Smooth muscle cell (in vitro differentiated cells): ENCODE measurements around the gene POMP. TPM values are rescaled to one million over a fixed set of nuclear protein-coding genes. Genes with fewer than 3 reads are reported as not detected.

Experiments
- DNase-seq: peaks from one replicate; lab custom pipeline; 2025; ENCODE audit not compliant: unreplicated experiment; lab: John Stamatoyannopoulos, UW
- H2AFZ ChIP-seq: fragments of 200-600 bp; sonication (generic); 2 replicates; pipeline ENCODE4 v1.6.0; 2016; ENCODE audit warnings: antibody characterized with exemption, low read depth, mild to moderate bottlenecking
- H3F3A ChIP-seq: fragments of 200-600 bp; sonication (generic); 2 replicates; pipeline ENCODE4 v1.6.0; 2017; ENCODE audit warnings: antibody characterized with exemption, low read depth
- H3K27ac ChIP-seq: fragments of 200-600 bp; sonication (generic); 2 replicates; pipeline ENCODE4 v1.5.1; 2016; ENCODE audit warnings: low read depth, mild to moderate bottlenecking
- H3K27me3 ChIP-seq: fragments of 200-600 bp; sonication (generic); 2 replicates; pipeline ENCODE4 v1.6.1; 2016; ENCODE audit warnings: low read depth, mild to moderate bottlenecking
- H3K36me3 ChIP-seq: fragments of 200-600 bp; sonication (generic); 2 replicates; pipeline ENCODE4 v1.5.1; 2016; ENCODE audit warnings: low read depth
- H3K4me1 ChIP-seq: fragments of 200-600 bp; sonication (generic); 2 replicates; pipeline ENCODE4 v1.5.1; 2016; ENCODE audit warnings: low read depth
- H3K4me2 ChIP-seq: fragments of 200-600 bp; sonication (generic); 2 replicates; pipeline ENCODE4 v1.6.0; 2016; ENCODE audit warnings: mild to moderate bottlenecking
- H3K4me3 ChIP-seq: fragments of 200-600 bp; sonication (generic); 2 replicates; pipeline ENCODE4 v1.5.1; 2016; ENCODE audit warnings: mild to moderate bottlenecking
- H3K79me2 ChIP-seq: fragments of 200-600 bp; sonication (generic); 2 replicates; pipeline ENCODE4 v1.6.0; 2016; ENCODE audit warnings: low read depth, mild to moderate bottlenecking
- H3K9ac ChIP-seq: fragments of 200-600 bp; sonication (generic); 2 replicates; pipeline ENCODE4 v1.6.0; 2016; ENCODE audit warnings: low read depth
- H3K9me3 ChIP-seq: fragments of 200-600 bp; sonication (generic); replicated peaks from 2 replicates; pipeline ENCODE4 v1.5.1; 2016; ENCODE audit warnings: low read depth
- H4K20me1 ChIP-seq: fragments of 200-600 bp; sonication (generic); 2 replicates; pipeline ENCODE4 v1.6.0; 2016; ENCODE audit warnings: low read depth
- CTCF ChIP-seq: fragments of 200-600 bp; sonication (generic); IDR thresholded peaks from 2 replicates; pipeline ENCODE4 v1.5.1; 2017; ENCODE audit warnings: borderline replicate concordance, mild to moderate bottlenecking, antibody characterized with exemption; ENCODE audit not compliant: insufficient read depth, poor library complexity, severe bottlenecking
- WGBS: methylation state at CpG from one replicate; pipeline ENCODE4 v1.1.7; 2016; ENCODE audit warnings: low lambda C conversion rate; 5-methylcytosine and 5-hydroxymethylcytosine counted together
- polyA plus RNA-seq: library from polyadenylated mRNA; unstranded; fragments of >200 nt; fragmentation: Nextera tagmentation; extraction: Ambion mirVana; gene quantifications from 2 replicates; pipeline ENCODE4 v1.2.1, GENCODE V29; 2016
- total RNA-seq: library from RNA; depleted of rRNA; stranded (reverse); fragments of >200 nt; gene quantifications from 2 replicates; pipeline ENCODE4 v1.2.3, GENCODE V29; 2014

Gene POMP
- total and polyA plus RNA-seq, 2 experiments from 2014 or later, result 134 to 265 TPM

- Histone ChIP-seq H3K9me3 (no peaks in the 10 kb centered on the region), H3K4me1 (peaks cover 28% of the 10 kb centered on the region), H4K20me1 (peaks cover 33% of the 10 kb centered on the region), H3K9ac (peak overlapping the region; percentile 88), H2AFZ (peak overlapping the region; percentile 19), H3K79me2 (peaks cover 85% of the 10 kb centered on the region), H3K27ac (peak overlapping the region; percentile 92), H3K27me3 (no peaks in the 10 kb centered on the region), H3K4me3 (peak overlapping the region; percentile 71), H3K4me2 (peak overlapping the region; percentile 93), H3K36me3 (peaks cover 5% of the 10 kb centered on the region), H3F3A (peaks cover 5% of the 10 kb centered on the region)
- TF ChIP-seq CTCF, result peak; percentile 2
- no peak for DNase-seq
- WGBS, result 34% methylated on average over 12 of the region's 12 CpGs
Observed at GRCh38 chr13:28657784-28658538, 969 bp upstream of the POMP start.

- peaks cover 5% of the 10 kb centered on the region for H3F3A ChIP-seq
- no peaks in the 10 kb centered on the region for H3K9me3 ChIP-seq
- peak overlapping the region; percentile 88 for H3K9ac ChIP-seq
- peaks cover 85% of the 10 kb centered on the region for H3K79me2 ChIP-seq
- whole genome bisulfite sequencing, result 3% methylated on average over 8 of the region's 8 CpGs
- H3K36me3 ChIP-seq, result peaks cover 5% of the 10 kb centered on the region
- H4K20me1 ChIP-seq, result peaks cover 38% of the 10 kb centered on the region
- H2AFZ ChIP-seq, result peak overlapping the region; percentile 19
- H3K4me3 ChIP-seq, result peak overlapping the region; percentile 71
- no peaks in the 10 kb centered on the region for H3K27me3 ChIP-seq
- H3K27ac ChIP-seq, result peak overlapping the region; percentile 92
- DNase-seq, result no peak
- H3K4me1 ChIP-seq, result peaks cover 28% of the 10 kb centered on the region
- peak overlapping the region; percentile 93 for H3K4me2 ChIP-seq
- no peak for TF ChIP-seq CTCF
Observed at GRCh38 chr13:28658539-28658795, 463 bp upstream of the POMP start.

- Histone ChIP-seq H3K4me2 (peak overlapping the region; percentile 93), H3K79me2 (peaks cover 94% of the 10 kb centered on the region), H3K27me3 (no peaks in the 10 kb centered on the region), H3K36me3 (peaks cover 6% of the 10 kb centered on the region), H2AFZ (no peak overlapping the region), H3K9ac (peak overlapping the region; percentile 88), H3K9me3 (no peaks in the 10 kb centered on the region), H3F3A (peaks cover 11% of the 10 kb centered on the region), H4K20me1 (peaks cover 47% of the 10 kb centered on the region), H3K4me3 (peak overlapping the region; percentile 71), H3K27ac (peak overlapping the region; percentile 92), H3K4me1 (peaks cover 28% of the 10 kb centered on the region)
- 5% methylated on average over 4 of the region's 4 CpGs for WGBS
- no peak for TF ChIP-seq CTCF
- no peak for DNase-seq
Observed at GRCh38 chr13:28659621-28659970, 666 bp downstream of the POMP start.
